ENCODE results near the gene ZKSCAN7. TPM values are rescaled to one million over a fixed set of nuclear protein-coding genes. Genes with fewer than 3 reads are reported as not detected.

ZKSCAN7 gene
- total RNA-seq, 4 donors from 2014 or later: 0.37 to 3.2 (median 1.0) TPM

Other genes with a start within 250 kb of the ZKSCAN7 start
- 10 to 100 TPM in 3 of 4 donors, 1 to 10 TPM in 1; 2.2 to 19.5 (median 14.6) TPM for gene TCAIM, start 216.4 kb upstream of the ZKSCAN7 start, total RNA-seq
- 10 to 100 TPM in 1 of 4 donors, 1 to 10 TPM in 3; 6.8 to 12.7 (median 8.6) TPM for gene ZNF445, start 77.5 kb upstream of the ZKSCAN7 start, total RNA-seq
- gene ZNF660, start 29.8 kb downstream of the ZKSCAN7 start, total RNA-seq: 1 to 10 TPM in 1 of 4 donors, under 1 TPM in 2, not detected in 1; 0.55 to 2.2 (median 0.79) TPM
- gene ZNF197, start 69.8 kb downstream of the ZKSCAN7 start, total RNA-seq: 10 to 100 TPM in 3 of 4 donors, 1 to 10 TPM in 1; 8.2 to 19.8 (median 12.4) TPM
- gene ZNF35, start 93.5 kb downstream of the ZKSCAN7 start, total RNA-seq: 1 to 10 TPM in 2 of 4 donors, under 1 TPM in 1, not detected in 1; 1.00 to 6.8 (median 5.9) TPM
- 10 to 100 TPM in 1 of 4 donors, 1 to 10 TPM in 3; 1.4 to 13.7 (median 4.7) TPM for gene ZNF502, start 157.5 kb downstream of the ZKSCAN7 start, total RNA-seq
- 1 to 10 TPM in 3 of 4 donors, not detected in 1; 1.1 to 4.8 (median 2.6) TPM for gene ZNF501, start 174.4 kb downstream of the ZKSCAN7 start, total RNA-seq
- gene KIAA1143, start 206.4 kb downstream of the ZKSCAN7 start, total RNA-seq: 10 to 100 TPM in 2 of 4 donors, 1 to 10 TPM in 2; 5.6 to 18.3 (median 13.7) TPM
- gene KIF15, start 206.6 kb downstream of the ZKSCAN7 start, total RNA-seq: 10 to 100 TPM in 1 of 4 donors, under 1 TPM in 2, not detected in 1; 0.95 to 11.5 (median 0.96) TPM

All from transverse colon (tissue), 4 donors.